ENCODE data around the gene MNS1.
"Not testable (repeated sequence)": the region's sequence is repeated elsewhere in the genome, so short reads cannot be mapped to it uniquely, and the experiment has no call there.

DNA sequence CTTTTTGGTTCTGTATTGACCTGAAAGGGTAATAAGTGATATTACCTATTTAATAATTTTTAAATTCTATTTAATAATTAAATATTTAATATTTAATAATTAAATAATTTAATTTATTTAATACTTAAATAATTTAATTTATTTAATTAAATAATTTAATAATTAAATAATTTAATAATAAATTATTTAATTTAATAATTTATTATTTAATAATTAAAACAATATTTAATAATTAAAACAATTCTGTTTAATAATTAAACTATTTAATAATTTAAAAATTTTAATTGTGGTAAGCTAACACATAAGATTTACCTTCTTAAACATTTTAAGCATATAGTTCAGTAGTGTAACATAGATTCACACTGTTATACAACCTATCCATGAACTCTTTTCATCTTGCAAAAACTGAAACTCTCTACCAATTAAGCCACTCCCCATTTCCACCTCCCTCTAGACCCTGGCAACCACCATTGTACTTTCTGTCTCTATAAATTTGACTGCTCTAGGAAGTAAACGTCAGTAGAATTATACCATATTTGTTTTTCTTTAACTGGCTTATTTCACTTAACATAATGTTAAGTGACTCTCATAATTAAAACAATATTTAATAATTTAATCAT lies 51.7 kb downstream of the MNS1 start:
- TF ChIP-seq, protein P1, sequence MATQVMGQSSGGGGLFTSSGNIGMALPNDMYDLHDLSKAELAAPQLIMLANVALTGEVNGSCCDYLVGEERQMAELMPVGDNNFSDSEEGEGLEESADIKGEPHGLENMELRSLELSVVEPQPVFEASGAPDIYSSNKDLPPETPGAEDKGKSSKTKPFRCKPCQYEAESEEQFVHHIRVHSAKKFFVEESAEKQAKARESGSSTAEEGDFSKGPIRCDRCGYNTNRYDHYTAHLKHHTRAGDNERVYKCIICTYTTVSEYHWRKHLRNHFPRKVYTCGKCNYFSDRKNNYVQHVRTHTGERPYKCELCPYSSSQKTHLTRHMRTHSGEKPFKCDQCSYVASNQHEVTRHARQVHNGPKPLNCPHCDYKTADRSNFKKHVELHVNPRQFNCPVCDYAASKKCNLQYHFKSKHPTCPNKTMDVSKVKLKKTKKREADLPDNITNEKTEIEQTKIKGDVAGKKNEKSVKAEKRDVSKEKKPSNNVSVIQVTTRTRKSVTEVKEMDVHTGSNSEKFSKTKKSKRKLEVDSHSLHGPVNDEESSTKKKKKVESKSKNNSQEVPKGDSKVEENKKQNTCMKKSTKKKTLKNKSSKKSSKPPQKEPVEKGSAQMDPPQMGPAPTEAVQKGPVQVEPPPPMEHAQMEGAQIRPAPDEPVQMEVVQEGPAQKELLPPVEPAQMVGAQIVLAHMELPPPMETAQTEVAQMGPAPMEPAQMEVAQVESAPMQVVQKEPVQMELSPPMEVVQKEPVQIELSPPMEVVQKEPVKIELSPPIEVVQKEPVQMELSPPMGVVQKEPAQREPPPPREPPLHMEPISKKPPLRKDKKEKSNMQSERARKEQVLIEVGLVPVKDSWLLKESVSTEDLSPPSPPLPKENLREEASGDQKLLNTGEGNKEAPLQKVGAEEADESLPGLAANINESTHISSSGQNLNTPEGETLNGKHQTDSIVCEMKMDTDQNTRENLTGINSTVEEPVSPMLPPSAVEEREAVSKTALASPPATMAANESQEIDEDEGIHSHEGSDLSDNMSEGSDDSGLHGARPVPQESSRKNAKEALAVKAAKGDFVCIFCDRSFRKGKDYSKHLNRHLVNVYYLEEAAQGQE (IDR thresholded peaks at IDR 0.05; ENCODE audit: low read depth, low read length), result not testable (repeated sequence)
- TF ChIP-seq BCL11A (IDR thresholded peaks at IDR 0.05; ENCODE audit: low read depth, low read length), result not testable (repeated sequence)
